AG10803 (cell line): ENCODE results near the gene ABCA12.

Experiments used
- DNase-seq: peaks from one replicate; pipeline ENCODE4 v3.0.0; 2010; ENCODE audit warnings: low read depth
- H3K4me3 ChIP-seq: 2 replicates; pipeline ENCODE4 v1.5.1; 2011; ENCODE audit warnings: mild to moderate bottlenecking, low read length, control low read depth
- TF ChIP-seq, protein P1 (sequence below): conservative IDR thresholded peaks from 2 replicates; pipeline ENCODE4 v1.5.1; 2011; ENCODE audit warnings: mild to moderate bottlenecking, low read length, control low read depth, inconsistent platforms

The ABCA12 gene

DNA sequence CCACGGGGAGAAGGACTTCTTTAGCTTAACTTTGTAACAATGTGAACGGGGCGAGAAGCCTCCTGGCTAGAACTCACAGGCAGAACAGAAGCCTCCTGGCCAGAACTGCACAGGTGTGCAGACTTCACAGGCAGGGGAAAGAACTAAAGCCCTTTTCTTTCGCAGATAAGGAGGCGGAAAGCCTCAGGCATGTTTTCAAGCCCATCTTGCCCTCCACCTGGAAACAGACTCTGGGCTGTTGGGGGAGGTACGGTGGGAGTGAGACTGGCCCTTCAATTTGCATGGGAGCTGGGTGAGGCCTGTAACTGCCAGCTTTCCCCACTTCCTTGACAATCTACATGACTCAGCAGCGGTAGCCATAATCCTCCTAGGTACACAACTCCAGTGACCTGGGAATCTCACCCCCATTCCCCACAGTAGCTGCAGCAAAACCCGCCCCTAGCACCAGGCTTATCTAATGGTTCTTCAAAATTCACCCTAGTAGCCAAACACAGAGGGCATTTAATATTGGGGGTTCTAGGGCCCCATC lies 22.9 kb upstream of the ABCA12 start:
- no peak overlapping the region for H3K4me3 ChIP-seq
- no peak for DNase-seq
- TF ChIP-seq, protein P1, sequence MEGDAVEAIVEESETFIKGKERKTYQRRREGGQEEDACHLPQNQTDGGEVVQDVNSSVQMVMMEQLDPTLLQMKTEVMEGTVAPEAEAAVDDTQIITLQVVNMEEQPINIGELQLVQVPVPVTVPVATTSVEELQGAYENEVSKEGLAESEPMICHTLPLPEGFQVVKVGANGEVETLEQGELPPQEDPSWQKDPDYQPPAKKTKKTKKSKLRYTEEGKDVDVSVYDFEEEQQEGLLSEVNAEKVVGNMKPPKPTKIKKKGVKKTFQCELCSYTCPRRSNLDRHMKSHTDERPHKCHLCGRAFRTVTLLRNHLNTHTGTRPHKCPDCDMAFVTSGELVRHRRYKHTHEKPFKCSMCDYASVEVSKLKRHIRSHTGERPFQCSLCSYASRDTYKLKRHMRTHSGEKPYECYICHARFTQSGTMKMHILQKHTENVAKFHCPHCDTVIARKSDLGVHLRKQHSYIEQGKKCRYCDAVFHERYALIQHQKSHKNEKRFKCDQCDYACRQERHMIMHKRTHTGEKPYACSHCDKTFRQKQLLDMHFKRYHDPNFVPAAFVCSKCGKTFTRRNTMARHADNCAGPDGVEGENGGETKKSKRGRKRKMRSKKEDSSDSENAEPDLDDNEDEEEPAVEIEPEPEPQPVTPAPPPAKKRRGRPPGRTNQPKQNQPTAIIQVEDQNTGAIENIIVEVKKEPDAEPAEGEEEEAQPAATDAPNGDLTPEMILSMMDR: no peak

DNA sequence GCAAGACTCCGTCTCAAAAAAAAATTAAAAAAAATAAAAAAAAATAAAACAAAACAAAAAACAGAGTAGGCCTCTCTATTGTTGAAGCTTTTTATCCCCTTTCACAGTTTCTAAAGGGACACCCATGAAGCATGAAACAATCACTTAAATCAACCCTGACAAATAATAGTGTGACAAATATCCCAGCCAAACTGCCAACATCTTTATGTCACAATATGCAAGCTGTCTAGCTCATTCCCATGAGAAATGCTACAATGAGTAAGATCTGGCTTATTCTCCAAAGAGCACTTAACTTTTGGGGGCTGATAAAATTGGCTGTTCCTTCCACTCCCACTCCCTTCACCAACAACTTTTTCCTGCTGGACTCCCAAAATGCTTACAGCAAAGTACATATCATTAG lies 21.7 kb upstream of the ABCA12 start:
- no peak for DNase-seq
- TF ChIP-seq, protein P1: no peak
- no peak overlapping the region for H3K4me3 ChIP-seq

DNA sequence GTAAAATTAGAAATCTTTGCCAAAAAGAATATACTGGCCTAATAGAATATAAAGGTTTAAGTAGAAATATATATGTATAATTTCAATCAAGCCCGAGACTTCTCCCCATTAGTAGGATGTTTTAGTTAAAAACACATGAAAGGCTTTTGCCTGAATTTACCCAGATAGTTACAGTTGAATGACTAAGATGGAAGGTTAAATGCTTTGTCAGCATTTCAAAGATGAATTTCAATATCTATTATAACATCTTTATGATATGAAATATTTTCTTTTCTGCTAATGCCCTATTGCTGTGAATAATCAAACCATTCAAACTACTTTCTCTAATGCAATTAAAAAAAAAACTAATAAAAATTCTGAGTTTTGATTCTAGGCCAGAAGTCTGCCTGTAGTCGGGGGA lies 18.0 kb upstream of the ABCA12 start:
- no peak overlapping the region for H3K4me3 ChIP-seq
- DNase-seq: no peak
- TF ChIP-seq, protein P1: no peak

DNA sequence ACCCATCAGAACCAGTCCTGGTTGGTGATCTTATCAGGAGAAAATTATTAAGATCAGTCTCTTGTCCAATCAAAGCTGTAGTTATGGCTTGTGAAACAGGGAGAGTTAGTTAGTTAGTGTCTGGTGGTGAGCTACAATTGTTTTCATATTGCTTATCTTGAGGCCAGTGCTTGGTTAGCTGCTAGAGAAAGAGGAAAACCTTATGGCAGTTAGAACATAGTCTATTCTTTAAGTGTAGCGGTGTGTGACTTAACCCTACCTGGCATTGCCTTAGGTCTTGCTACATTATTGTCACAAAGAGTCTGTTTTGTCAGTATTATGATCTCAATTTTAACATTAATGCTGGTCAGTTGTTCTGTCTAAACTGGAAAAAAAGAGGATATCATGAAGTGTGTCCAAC lies 11.5 kb upstream of the ABCA12 start:
- TF ChIP-seq, protein P1: no peak
- no peak for DNase-seq
- H3K4me3 ChIP-seq: no peak overlapping the region

DNA sequence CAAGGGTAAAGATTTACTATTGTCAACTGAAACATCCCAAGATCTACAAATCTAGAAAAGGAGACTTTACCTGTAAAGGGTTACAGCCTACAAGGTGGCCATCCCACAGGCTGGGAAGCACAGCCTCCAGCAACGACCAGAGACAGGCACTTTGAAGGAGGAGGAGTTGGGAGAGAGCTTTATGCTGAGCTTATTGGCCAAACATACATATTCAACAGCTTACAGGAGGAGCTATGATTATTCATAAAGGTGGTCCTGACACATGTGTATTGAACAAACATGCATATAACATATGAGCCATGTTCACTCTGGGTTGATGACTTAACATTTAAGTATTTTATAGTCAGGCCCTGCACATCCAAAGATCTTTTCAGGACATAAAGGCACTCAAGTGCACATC lies 11.1 kb upstream of the ABCA12 start:
- DNase-seq: no peak
- TF ChIP-seq, protein P1: no peak
- no peak overlapping the region for H3K4me3 ChIP-seq

DNA sequence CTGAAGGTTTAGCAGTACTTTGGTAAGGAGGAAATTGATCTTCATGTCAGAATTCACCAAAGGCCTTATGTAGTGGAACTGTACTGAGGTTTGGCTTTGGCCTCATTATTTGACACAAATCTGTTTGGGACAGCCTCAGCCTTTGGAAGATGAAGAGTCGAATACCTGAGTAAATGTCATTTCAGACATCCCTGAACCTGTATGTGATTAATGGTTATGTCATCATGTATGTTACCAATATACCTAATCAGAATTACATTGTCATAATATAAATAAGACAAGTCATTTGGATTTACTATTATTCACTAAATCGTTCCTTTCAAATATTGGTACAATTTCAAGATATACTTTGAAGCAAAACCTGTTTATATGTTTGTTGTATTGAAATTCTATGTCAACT lies 10.6 kb upstream of the ABCA12 start:
- TF ChIP-seq, protein P1: no peak
- no peak for DNase-seq
- no peak overlapping the region for H3K4me3 ChIP-seq

DNA sequence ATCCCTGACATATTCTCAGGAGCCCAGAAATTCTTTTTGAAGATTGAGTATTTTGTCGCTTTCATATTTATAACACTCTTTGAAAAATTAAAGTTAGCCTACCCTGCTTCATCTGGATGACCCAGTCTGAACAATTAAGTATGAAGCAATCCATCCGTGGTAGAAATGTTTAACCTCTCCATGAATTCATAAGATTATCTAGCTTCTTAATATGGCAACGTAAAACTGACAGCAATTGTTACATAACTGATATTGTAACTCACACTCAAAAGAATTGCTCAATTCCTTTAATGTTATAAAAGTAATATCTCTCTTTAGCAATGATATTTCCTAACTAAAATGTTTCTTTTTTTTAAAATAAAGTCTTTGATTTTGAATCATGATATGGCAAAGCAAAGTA lies 7.2 kb upstream of the ABCA12 start:
- DNase-seq: no peak
- no peak overlapping the region for H3K4me3 ChIP-seq
- TF ChIP-seq, protein P1: no peak
